Ureter (tissue), 1 donor: ENCODE measurements around the gene TCP10L. TPM values are rescaled to one million over a fixed set of nuclear protein-coding genes. Genes with fewer than 3 reads are reported as not detected.
"Not testable (repeated sequence)": the region's sequence is repeated elsewhere in the genome, so short reads cannot be mapped to it uniquely, and the experiment has no call there.

Experiments used
- DNase-seq: peaks from one replicate; pipeline ENCODE4 v3.0.0-alpha.2; 2020; ENCODE audit warnings: low spot score
- total RNA-seq: library from RNA; stranded (reverse); gene quantifications from one replicate; pipeline ENCODE4 v1.2.4, GENCODE V29; 2023
- donor health status: DM: yes; HTN: yes; CAD: no.

Gene TCP10L, protein sequence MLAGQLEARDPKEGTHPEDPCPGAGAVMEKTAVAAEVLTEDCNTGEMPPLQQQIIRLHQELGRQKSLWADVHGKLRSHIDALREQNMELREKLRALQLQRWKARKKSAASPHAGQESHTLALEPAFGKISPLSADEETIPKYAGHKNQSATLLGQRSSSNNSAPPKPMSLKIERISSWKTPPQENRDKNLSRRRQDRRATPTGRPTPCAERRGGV
- total RNA-seq = 0.18 TPM

DNA sequence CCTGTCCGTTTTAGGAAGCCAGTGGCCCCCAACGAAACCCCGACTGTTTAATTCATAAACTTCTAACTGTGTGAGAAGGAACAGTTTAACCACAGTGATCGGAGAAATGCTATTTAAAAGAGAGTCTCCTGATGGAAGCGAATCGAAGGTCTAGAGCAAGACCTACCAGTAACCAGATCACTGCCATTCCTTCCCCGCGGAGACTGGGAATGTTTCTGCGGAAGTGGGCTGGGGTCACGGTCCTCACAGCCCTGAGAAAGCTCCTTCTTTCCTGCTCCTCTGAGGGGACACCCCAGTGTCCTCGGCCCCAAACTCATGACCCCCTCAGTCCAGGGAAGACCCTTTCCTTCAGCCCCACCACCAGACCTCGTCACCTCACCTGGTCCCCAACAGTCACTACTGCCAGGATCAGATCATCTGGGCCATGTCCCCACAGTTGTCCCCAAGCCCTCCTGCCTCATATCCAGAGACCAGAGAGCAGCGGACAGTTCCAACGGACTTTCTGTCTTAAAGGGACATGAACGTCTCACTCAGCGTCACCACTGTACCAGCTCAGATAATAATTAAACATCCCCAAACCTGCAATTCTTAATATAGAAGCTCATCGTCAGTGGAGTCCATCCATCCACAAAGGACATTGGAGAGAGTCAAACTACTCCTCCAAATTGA is at the start of gene TCP10L:
Gene TCP10L (minus strand): TSS at position 482 of the 669 bp plus-strand sequence. CDS start 1,219 bp downstream, outside the sequence.
- DNase-seq = no peak

DNA sequence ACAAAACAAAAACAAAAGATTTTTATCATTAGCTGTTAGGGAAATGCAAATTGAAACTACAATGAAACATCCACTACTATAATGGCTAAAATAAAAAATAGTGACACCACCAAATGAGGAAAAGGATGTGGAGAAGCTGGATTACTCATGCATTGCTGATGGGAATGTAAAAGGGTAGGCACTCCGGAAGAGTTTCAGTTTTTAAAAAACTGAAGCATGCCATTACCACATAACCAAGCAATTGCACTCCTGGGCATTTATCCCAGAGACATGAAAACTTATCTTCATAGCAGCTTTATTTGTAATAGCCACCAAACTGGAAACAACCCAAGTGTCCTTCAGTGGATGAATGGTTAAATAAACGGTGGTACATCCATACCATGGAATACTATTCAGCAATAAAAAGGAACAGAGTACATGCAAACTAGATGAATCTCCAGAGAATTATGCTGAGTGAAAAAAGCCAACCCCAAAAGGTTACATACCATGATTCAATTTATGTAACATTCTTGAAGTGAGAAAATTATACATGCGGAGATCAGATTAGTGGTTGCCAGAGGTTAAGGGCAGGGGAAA is 41.4 kb upstream of the TCP10L start:
- no peak for DNase-seq

DNA sequence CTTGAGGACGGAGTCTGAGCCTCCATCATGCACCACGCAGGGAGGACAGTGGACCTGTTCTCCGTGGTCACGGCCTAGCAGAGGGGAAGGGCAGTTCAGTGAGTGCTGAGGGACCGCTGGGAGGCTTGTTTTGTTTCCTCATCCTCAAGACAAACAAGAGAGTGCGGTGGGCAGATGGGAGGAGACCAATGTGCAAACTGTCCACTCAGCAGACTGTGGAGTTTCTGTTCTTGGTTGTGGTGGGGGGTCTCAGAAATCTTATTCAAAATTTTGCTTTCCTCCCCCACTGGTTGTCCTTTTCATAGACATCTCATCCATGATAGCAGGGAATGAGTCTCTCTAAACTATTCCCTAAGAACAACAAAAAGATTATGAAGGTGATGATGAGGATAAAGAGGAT is 32.9 kb upstream of the TCP10L start:
- DNase-seq = not testable (repeated sequence)

DNA sequence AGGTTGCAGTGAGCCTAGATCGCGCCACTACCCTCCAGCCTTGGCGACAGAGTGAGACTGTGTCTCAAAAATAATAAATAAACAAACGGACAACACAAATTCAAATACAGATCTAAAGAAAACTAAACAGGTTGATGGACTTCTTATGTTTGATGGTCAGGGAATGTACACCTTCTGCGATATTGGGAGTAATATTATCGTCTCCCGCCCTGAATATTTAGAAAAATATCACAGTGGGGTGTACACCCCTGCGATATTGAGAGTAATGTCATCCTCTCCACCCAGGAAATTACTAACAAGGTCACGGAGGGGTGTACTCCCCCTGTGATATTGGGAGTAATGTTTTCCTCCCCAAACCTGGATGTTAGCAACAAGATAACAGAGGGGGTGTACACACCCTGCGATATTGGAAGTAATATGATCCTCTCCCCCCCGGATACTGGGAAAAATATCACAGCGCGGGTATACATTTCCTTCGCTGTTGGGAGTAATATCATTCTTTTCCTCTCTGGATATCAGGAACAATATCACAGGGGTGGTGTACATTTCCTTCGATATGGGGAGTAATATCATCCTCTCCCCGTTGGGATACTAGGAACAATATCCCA is 28.2 kb upstream of the TCP10L start:
- DNase-seq = no peak

DNA sequence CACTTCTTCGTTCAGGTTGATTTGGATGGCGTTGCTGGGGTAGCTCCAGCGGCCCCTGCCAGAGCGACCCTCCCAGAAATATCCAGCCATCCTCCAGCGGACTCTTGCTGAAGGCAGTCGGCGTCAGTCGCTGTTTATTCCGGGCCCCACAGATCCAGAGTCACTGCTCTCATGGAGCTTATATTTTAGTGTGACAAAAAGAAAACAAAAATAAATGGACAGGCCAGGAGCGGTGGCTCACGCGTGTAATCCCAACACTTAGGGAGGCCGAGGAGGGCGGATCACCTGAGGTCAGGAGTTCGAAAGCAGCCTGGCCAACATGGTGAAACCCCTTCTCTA is 27.6 kb upstream of the TCP10L start:
- no peak for DNase-seq

DNA sequence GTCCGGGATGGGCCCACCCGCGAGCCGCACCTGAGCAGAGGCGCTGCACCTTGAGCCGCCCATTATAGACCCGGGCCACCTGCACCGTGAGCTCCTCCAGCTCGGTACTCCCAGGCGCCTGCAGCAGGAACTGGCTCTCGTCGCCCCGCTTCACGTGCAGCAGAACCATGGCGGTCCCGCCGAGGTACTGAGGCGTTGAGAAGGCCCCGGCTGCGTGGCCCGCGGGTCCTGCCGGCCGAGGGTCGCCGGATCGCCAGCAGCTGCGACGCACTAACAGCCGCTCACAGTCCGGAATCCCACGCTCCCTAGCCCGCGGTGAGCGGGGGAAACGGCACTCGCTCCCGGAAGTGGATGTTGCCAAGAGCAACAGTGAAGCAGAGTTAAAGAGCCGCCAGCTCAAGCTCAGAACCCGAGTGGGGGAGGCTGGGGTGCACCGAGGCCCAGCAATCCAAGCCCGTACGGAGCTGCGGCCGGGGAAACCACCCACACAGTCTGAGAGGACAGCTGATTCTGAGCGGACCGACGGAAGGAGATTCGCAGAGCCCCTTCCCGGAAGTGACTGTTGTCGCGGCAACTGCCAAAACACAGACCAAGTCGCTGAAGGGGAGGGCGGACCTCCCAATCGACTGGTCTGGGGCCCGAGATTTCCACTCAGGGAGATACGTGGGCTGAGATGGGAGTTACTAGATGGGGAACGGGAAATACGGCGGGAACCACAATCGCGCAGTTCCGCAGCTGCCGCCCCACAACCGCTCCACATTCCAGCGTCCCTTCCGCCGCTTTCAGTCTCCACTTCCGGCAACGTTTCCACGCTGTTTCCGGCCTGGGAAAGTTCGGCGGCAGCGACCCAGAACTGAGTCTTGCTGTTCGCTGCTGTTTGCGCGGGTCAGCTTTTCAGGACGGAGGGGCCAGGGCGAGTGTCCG is 27.0 kb upstream of the TCP10L start, which contains the start of gene CFAP298:
Gene CFAP298 (minus strand): TSS at position 303 of the 924 bp plus-strand sequence. CDS start 134 bp downstream, at position 169.
- peak; percentile 88 for DNase-seq

DNA sequence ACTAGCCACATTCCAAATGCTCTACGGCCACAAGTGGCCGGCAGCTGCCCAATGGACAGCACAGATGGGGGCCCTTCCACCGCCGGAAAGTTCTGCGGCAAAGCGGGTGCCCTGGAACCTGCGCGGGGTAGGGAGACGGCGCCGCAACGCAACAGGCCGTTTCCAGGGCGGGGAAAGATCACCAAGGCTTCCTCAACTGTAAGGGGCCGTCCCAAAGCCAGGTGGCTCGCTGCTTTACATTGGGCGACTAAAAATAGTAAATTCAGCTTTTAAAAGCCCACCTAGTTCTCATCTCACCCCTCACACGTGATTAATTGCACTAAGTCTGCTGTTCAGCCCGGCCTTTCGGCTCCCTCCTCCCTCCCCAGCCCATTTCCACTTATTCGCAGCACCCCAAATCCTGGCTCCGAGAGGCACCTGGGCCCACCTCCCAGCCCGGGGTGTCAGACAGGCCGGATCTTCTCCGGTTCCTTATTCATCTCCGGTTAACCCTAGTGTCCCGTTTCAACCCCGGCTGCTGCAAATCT is 26.2 kb upstream of the TCP10L start:
- no peak for DNase-seq

DNA sequence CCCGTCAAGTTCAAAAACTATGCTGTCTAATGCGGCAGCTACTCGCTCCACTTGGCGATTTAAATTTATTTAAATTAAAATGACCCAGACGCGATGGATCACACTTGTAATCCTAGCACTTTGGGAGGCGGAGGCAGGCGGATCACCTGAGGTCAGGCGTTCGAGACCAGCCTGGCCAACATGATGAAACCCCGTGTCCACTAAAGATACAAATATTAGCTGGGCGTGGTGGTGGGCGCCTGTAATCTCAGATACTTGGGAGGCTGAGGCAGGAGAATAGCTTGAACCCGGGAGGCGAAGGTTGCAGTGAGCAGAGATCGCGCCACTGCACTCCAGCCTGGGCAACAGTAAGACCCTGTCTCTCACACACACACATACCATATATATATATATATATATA is 25.6 kb upstream of the TCP10L start:
- not testable (repeated sequence) for DNase-seq

DNA sequence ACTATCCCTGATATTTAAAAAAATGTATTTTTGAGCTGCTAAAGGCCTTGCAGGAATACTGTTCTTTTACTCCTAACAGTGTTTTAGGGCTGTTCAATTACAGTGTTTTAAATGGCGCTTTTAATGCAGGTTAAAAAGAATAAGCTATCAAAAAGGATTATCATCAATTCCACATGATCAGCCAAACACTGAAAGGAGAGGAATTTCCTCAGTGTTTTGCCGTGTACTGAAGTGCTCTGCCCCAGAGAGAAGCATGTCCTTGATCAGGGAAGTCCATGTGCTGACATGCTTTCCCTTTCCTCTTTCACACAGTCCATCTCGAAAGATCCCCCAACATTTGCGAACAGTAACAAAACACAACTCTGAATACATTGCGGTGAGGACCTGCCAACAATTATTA is 23.5 kb upstream of the TCP10L start:
- DNase-seq = no peak

DNA sequence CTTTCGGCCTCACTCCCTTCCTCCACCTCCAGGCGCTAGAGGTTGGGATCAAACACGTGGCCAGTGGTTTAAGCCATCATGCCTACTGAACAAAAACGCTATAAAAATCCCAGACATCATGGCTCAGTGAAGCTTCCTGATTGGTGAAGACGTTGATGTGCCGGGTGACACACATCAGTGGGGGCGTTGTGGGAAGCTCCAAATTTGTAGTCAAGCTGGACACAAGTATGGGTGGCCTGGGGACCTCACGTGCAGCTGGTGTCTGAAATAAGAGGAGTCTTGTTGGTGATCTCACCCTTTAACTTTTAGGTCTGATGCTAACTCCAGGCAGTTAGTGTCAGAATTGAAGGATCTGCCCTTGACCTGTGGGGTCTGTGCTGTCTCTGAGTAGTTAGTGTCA is 20.1 kb upstream of the TCP10L start:
- DNase-seq = no peak

DNA sequence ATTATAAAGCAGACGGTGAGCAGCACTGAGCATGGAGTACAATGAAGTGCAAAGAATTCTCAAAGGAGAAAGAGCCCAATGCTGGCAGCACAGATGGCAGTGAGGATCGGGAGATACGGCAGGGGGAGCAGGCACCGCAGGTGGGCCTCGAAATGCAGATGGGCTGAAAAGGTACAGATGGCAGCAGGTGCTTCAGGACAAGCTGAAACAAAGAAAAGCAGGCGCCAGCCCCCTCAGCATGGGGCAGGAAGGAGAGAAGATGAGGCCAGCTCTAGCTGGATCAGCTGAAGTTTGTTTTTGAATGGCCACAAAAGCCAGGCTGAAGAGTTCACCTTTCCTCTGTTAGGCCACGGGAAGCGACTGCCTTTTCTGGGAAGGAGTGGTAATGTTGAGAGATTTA is 19.1 kb upstream of the TCP10L start:
- DNase-seq = no peak

DNA sequence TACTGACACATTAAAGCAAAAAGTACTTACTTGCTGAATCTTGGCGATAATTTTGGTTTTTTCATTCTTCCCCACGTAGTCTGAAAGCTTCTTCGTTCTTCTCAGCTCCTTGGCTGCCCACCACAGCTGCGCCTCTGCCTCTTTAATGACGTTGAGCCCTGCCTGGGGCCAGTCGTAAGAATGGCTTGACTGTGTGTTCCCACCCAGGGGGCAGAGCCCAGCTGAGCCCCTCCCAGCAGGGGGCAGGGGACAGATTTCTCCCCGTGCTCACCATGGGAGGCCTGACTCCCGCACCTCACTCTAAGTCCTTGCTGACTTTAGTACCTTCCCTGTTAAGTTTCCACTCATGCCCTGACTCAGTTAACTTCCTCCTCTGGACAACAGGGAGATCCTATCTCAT is 17.8 kb upstream of the TCP10L start:
- no peak for DNase-seq

DNA sequence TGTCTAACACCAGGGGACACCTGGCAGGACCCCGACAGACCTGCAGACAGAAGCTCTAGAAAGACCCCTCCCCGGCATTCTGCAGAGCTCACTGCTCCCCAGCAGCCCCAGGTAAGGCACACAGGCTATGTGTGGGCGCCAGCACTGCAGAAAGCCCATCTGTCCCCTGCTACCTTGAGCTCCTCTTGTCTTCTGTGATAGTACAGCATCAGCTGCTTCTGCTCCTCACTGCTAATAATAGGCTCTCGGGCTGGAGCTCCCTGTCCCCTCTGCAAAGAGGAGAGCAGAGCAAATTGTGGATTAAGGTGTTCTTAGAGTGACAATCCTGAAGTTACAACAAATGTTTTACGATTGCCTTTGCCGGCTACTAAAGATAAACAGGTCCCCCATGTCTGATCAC is 16.8 kb upstream of the TCP10L start:
- DNase-seq = no peak

DNA sequence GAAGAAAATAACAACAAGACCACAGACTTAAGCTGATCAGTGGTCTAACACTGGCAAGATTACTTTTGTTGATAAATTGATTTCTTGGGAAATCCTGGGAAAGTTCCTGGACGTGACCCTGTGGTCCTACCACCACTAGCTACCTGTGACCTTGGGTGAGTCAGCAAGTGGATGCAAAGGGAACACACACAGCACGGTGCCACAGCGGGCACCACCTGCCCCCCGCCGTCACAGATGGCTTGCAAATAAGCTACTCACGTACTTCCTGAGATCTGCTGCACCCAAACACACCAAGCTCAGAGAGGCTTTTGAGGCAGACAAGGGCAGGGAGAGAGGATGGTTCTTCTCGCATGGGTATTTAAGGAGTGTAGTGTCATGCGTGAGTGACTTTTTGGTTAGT is 14.2 kb upstream of the TCP10L start:
- DNase-seq = no peak

DNA sequence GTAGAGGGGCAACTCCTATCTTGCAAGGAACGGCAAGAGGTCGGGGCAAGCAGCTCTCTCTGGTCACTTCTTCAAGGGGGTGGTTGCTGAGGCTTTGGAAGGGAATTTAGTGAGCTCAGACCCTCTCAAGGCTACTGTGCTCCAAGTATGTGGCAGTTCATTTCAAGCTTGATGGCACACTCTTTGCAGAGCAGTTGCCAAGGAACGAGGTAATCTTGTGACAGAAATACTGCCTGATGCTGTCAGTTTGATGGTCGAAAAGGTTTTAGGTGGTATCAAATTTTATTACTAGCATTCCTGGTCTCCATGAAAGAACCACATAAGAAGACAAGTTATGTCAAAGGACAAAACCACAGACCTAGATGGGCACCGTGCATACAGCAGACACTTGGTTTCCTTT is 13.8 kb upstream of the TCP10L start:
- DNase-seq = no peak

DNA sequence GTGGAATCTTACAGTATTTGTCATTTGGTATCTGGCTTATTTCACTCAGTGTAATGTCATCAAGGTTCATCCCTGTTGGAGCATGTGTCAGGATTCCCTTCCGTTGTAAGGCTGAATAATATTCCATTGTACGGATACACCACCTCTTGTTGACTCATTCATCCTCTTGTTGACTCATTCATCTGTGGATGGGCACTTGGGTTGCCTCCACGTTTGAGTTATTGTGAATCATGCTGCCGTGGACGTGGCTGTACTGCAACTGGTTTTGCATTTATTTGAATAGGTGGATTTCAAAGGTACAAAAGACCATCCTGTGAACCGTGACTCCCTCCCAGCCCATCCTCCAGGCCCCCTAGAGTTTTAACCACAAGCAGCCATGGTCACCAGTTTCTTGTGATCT is 11.9 kb upstream of the TCP10L start:
- DNase-seq = no peak

DNA sequence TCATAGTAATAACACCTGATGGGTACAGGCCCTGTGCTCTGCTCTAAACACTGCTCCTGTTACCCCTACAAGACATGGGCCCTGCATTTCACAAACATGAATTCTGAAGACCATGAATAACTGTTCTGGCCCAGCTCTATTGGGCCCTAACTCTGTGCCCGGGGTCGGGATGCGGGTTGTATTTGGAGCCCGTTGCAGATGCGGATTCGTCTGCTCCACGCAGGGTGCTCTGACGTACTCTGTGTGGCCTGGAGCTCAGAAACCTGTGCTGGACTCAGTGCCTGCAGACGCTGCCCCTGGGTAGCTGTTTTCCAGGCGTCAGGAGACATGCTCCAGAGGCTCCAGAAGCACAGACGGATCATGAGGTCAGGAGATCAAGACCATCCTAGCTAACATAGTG is 10.1 kb upstream of the TCP10L start:
- no peak for DNase-seq

DNA sequence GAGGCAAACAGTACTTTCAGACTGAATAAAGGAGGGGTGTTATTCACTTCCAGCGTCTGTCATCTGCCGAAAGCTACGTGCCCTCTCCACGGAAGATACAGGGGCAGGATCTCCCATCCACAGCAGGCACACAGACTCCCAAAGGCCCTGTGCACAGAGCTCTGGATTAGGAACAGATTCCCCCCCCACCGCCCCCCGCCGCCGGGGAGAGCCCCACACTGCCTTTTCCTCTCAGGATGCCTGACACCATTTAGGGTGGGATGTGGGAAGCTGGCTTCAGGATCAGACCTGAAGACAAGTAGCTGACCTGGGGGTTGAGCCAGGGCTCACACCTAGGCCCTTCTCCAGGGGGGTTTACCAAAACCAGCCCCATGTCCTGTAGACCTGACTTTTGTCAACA is 8.4 kb upstream of the TCP10L start:
- no peak for DNase-seq

DNA sequence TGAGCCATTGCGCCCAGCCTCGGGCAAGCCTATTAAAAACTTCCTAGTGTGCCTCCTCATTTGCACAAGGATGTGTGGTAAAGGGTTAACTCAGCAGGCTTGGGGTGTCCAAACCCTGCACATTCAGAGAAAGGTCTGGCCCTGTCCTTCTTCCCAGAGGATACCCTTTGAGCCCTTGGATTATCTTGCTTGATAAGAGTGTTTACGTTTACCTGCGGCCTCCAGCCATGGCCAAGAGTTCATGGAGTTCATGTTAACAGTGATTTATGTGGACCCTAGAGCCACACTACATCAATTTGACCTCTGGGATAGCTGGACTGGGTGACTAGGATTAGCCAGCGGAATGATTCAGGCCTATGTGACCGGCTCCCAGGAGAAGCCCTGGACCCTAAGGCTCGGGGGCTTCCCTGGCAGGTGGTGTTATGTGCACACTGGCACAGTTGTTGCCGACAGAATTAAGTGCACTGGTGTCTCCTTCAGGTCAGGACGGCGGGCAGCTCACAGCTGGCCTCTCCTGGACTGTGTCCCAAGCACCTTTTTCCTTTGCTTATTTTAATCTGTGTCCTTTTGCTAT is 7.7 kb upstream of the TCP10L start:
- DNase-seq = no peak

DNA sequence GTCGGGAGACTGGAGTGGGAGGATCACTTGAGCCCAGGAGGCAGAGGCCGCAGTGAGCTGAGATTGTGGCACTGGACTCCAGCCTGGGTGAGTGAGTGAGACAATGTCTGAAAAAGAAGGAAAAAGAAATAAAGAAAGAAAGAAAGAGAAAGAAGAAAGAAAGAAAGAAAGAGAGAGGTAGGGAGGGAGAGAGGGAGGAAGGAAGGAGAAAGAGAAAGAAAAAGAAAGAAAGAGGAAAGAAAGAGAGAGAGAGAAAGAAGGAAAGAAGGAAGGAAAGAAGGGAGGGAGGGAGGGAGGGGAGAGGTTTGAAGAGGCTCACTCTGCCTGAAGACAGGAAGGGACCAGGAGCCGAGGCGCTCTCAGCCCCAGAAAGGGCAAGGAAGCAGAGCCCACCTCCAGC is 4.8 kb upstream of the TCP10L start:
- no peak for DNase-seq

DNA sequence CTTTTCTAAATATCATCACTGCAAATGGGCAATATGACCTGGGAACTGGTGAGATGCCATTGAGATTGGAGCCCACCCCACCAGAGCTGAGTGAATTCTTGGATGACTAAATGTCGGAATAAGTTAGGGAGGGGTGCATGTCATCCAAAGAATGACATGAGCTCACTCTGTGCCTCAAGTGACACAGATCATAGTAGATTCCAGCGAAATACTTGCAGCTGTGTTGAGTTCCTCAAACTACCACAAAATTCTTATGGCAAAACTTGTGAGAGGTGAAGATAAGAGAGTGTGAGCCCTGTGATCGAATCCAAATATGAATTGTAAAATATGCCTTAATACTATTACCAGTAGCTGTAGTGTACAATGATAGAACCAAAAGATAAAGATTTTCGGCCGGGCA is 2.3 kb upstream of the TCP10L start:
- DNase-seq = no peak
